GM19395 (cell line): ENCODE measurements around the gene ARFGAP1.

Source experiments
- ATAC-seq: cut with Tn5 transposase; IDR thresholded peaks from one replicate; pipeline ENCODE4 v1.9.1; 2021; ENCODE audit warnings: mild to moderate bottlenecking, moderate library complexity; ENCODE audit not compliant: unreplicated experiment

ARFGAP1 gene

GRCh38 chr20:63276956-63277355 is 4.3 kb downstream of the ARFGAP1 start:
- no peak for ATAC-seq

GRCh38 chr20:63277466-63278272 is 5.1 kb downstream of the ARFGAP1 start:
- ATAC-seq: no peak

GRCh38 chr20:63278661-63279060 is 6.0 kb downstream of the ARFGAP1 start:
- ATAC-seq: no peak

- ATAC-seq: no peak
Measured at GRCh38 chr20:63279931-63280330, 7.3 kb downstream of the ARFGAP1 start.

GRCh38 chr20:63280371-63280770 is 7.8 kb downstream of the ARFGAP1 start:
- ATAC-seq: no peak

- no peak for ATAC-seq
Measured at GRCh38 chr20:63280929-63281545, 8.4 kb downstream of the ARFGAP1 start.

GRCh38 chr20:63281742-63282665 is 9.4 kb downstream of the ARFGAP1 start:
- ATAC-seq: no peak

GRCh38 chr20:63282946-63283345 is 10.3 kb downstream of the ARFGAP1 start:
- no peak for ATAC-seq

- ATAC-seq: no peak
Measured at GRCh38 chr20:63283397-63284082, 10.9 kb downstream of the ARFGAP1 start.

- no peak for ATAC-seq
Measured at GRCh38 chr20:63284083-63284440, 11.4 kb downstream of the ARFGAP1 start.

GRCh38 chr20:63284544-63284949 is 11.9 kb downstream of the ARFGAP1 start:
- ATAC-seq: no peak

GRCh38 chr20:63284981-63285524 is 12.4 kb downstream of the ARFGAP1 start:
- ATAC-seq: no peak

GRCh38 chr20:63285636-63286615 is 13.3 kb downstream of the ARFGAP1 start:
- no peak for ATAC-seq

- ATAC-seq: no peak
Measured at GRCh38 chr20:63286781-63287696, 14.4 kb downstream of the ARFGAP1 start.

- ATAC-seq: no peak
Measured at GRCh38 chr20:63287697-63288580, 15.3 kb downstream of the ARFGAP1 start.

GRCh38 chr20:63288581-63289251 is 16.1 kb downstream of the ARFGAP1 start:
- ATAC-seq: no peak
